HEK293 (cell line): Measurements from ENCODE around the gene NOPCHAP1.

ENCODE experiments used
- GLI2 ChIP-seq: fragments of 450-650 bp; formaldehyde crosslinking; IDR thresholded peaks from 2 replicates; pipeline ENCODE4; 2017; ENCODE audit warnings: missing biosample characterization, missing genetic modification characterization, low read depth, borderline replicate concordance
- KLF10 ChIP-seq: fragments of 450-650 bp; IDR thresholded peaks from 2 replicates; pipeline ENCODE4 v1.5.1; 2018; ENCODE audit warnings: missing biosample characterization, mild to moderate bottlenecking, missing genetic modification characterization
- SP2 ChIP-seq: fragments of 450-650 bp; formaldehyde crosslinking; IDR thresholded peaks from 2 replicates; pipeline ENCODE4 v1.5.1; 2016; ENCODE audit warnings: missing biosample characterization, missing genetic modification characterization
- ZFP41 ChIP-seq: fragments of 450-650 bp; formaldehyde crosslinking; IDR thresholded peaks from 2 replicates; pipeline ENCODE4 v1.5.1; 2016; ENCODE audit warnings: missing biosample characterization, missing genetic modification characterization, borderline replicate concordance
- ZNF211 ChIP-seq: fragments of 450-650 bp; formaldehyde crosslinking; IDR thresholded peaks from 2 replicates; pipeline ENCODE4 v1.5.1; 2016; ENCODE audit warnings: low read depth, missing biosample characterization, missing genetic modification characterization
- ZNF23 ChIP-seq: fragments of 450-650 bp; formaldehyde crosslinking; IDR thresholded peaks from 2 replicates; pipeline ENCODE4 v1.5.1; 2016; ENCODE audit warnings: missing biosample characterization, missing genetic modification characterization, borderline replicate concordance
- ZNF302 ChIP-seq: fragments of 450-650 bp; formaldehyde crosslinking; IDR thresholded peaks from 2 replicates; pipeline ENCODE4 v1.5.1; 2016; ENCODE audit warnings: missing biosample characterization, missing genetic modification characterization, low read depth
- ZNF747 ChIP-seq: fragments of 450-650 bp; formaldehyde crosslinking; IDR thresholded peaks from 2 replicates; pipeline ENCODE4 v1.5.1; 2016; ENCODE audit warnings: missing biosample characterization, missing genetic modification characterization
- TF ChIP-seq, protein P1 (sequence below): fragments of 450-650 bp; formaldehyde crosslinking; IDR thresholded peaks from 2 replicates; pipeline ENCODE4 v1.5.1; 2016; ENCODE audit warnings: missing biosample characterization, missing genetic modification characterization
- TF ChIP-seq, protein P2 (sequence below): fragments of 450-650 bp; formaldehyde crosslinking; IDR thresholded peaks from 2 replicates; pipeline ENCODE4; 2016; ENCODE audit warnings: missing biosample characterization, missing genetic modification characterization
- TF ChIP-seq, protein P3 (sequence below): fragments of 450-650 bp; formaldehyde crosslinking; IDR thresholded peaks from 2 replicates; pipeline ENCODE4 v1.5.1; 2017; ENCODE audit warnings: missing biosample characterization, missing genetic modification characterization

- TF ChIP-seq, protein P1, sequence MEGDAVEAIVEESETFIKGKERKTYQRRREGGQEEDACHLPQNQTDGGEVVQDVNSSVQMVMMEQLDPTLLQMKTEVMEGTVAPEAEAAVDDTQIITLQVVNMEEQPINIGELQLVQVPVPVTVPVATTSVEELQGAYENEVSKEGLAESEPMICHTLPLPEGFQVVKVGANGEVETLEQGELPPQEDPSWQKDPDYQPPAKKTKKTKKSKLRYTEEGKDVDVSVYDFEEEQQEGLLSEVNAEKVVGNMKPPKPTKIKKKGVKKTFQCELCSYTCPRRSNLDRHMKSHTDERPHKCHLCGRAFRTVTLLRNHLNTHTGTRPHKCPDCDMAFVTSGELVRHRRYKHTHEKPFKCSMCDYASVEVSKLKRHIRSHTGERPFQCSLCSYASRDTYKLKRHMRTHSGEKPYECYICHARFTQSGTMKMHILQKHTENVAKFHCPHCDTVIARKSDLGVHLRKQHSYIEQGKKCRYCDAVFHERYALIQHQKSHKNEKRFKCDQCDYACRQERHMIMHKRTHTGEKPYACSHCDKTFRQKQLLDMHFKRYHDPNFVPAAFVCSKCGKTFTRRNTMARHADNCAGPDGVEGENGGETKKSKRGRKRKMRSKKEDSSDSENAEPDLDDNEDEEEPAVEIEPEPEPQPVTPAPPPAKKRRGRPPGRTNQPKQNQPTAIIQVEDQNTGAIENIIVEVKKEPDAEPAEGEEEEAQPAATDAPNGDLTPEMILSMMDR (tag by site-specific recombination) = no peak
- TF ChIP-seq ZNF23 (tag by site-specific recombination) = no peak
- TF ChIP-seq, protein P2, sequence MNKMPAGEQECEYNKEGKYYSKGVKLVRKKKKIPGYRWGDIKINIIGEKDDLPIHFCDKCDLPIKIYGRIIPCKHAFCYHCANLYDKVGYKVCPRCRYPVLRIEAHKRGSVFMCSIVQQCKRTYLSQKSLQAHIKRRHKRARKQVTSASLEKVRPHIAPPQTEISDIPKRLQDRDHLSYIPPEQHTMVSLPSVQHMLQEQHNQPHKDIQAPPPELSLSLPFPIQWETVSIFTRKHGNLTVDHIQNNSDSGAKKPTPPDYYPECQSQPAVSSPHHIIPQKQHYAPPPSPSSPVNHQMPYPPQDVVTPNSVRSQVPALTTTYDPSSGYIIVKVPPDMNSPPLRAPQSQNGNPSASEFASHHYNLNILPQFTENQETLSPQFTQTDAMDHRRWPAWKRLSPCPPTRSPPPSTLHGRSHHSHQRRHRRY (tag by site-specific recombination) = no peak
- no peak for TF ChIP-seq SP2 (tag by site-specific recombination)
- no peak for TF ChIP-seq KLF10
- TF ChIP-seq ZNF747 (tag by site-specific recombination) = no peak
- TF ChIP-seq, protein P3, sequence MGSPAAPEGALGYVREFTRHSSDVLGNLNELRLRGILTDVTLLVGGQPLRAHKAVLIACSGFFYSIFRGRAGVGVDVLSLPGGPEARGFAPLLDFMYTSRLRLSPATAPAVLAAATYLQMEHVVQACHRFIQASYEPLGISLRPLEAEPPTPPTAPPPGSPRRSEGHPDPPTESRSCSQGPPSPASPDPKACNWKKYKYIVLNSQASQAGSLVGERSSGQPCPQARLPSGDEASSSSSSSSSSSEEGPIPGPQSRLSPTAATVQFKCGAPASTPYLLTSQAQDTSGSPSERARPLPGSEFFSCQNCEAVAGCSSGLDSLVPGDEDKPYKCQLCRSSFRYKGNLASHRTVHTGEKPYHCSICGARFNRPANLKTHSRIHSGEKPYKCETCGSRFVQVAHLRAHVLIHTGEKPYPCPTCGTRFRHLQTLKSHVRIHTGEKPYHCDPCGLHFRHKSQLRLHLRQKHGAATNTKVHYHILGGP = 0 out of 2 replicates have a peak, but pooled peaks have one; percentile 29
- TF ChIP-seq ZNF302 (tag by site-specific recombination) = no peak
- TF ChIP-seq ZFP41 (tag by site-specific recombination) = no peak
- no peak; the same call in 1 of the 2 replicates for TF ChIP-seq GLI2
- TF ChIP-seq ZNF211 (tag by site-specific recombination) = no peak
Observed at GRCh38 chr12:104955703-104956102, 30.4 kb upstream of the NOPCHAP1 start.
